ENCODE results near the gene NCK2. TPM values are rescaled to one million over a fixed set of nuclear protein-coding genes. Genes with fewer than 3 reads are reported as not detected.
A peak's percentile ranks its signal among the peaks of the same experiment; 100 is the strongest.

The NCK2 gene
- total and polyA plus RNA-seq, 2 of the 13 experiments (the other 11 are each of a cell fraction or from before 2014, with no cell fraction given), result 14.8 to 23.5 TPM

- TF ChIP-seq EHMT2 (IDR thresholded peaks at IDR 0.05; ENCODE audit: borderline replicate concordance, low read depth, low read length) (no peak), ZNF557 (CRISPR knock-in tag; IDR thresholded peaks at IDR 0.05) (no peak), ZNF780A (CRISPR knock-in tag; IDR thresholded peaks at IDR 0.05) (no peak), DMTF1 (CRISPR knock-in tag; IDR thresholded peaks at IDR 0.05) (no peak), ZNF776 (CRISPR knock-in tag; IDR thresholded peaks at IDR 0.05) (no peak), ZNF331 (CRISPR knock-in tag; IDR thresholded peaks at IDR 0.05) (peak; percentile 92), NFYB (CRISPR knock-in tag; IDR thresholded peaks at IDR 0.05) (no peak), ZNF740 (CRISPR knock-in tag; IDR thresholded peaks at IDR 0.05) (no peak), CENPBD1 (CRISPR knock-in tag; IDR thresholded peaks at IDR 0.05; ENCODE audit: borderline replicate concordance, low read depth) (no peak), ZBTB46 (CRISPR knock-in tag; IDR thresholded peaks at IDR 0.05; ENCODE audit: borderline replicate concordance) (0 out of 2 replicates have a peak, but pooled peaks have one; percentile 45), ZBTB49 (CRISPR knock-in tag; IDR thresholded peaks at IDR 0.05; ENCODE audit: borderline replicate concordance) (no peak), SPEN (CRISPR knock-in tag; IDR thresholded peaks at IDR 0.05; ENCODE audit: low read depth) (no peak), ZNF772 (CRISPR knock-in tag; IDR thresholded peaks at IDR 0.05) (no peak), RELA (CRISPR knock-in tag; IDR thresholded peaks at IDR 0.05) (no peak), ZBTB33 (CRISPR knock-in tag; IDR thresholded peaks at IDR 0.05) (0 out of 2 replicates have a peak, but pooled peaks have one; percentile 16)
- TF ChIP-seq, protein P1, sequence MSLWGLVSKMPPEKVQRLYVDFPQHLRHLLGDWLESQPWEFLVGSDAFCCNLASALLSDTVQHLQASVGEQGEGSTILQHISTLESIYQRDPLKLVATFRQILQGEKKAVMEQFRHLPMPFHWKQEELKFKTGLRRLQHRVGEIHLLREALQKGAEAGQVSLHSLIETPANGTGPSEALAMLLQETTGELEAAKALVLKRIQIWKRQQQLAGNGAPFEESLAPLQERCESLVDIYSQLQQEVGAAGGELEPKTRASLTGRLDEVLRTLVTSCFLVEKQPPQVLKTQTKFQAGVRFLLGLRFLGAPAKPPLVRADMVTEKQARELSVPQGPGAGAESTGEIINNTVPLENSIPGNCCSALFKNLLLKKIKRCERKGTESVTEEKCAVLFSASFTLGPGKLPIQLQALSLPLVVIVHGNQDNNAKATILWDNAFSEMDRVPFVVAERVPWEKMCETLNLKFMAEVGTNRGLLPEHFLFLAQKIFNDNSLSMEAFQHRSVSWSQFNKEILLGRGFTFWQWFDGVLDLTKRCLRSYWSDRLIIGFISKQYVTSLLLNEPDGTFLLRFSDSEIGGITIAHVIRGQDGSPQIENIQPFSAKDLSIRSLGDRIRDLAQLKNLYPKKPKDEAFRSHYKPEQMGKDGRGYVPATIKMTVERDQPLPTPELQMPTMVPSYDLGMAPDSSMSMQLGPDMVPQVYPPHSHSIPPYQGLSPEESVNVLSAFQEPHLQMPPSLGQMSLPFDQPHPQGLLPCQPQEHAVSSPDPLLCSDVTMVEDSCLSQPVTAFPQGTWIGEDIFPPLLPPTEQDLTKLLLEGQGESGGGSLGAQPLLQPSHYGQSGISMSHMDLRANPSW (CRISPR knock-in tag; IDR thresholded peaks at IDR 0.05; ENCODE audit: borderline replicate concordance), result no peak
Measured at GRCh38 chr2:105910497-105911238, 166.0 kb downstream of the NCK2 start (continued).

Data from HepG2 (cell line).